ENCODE results near the gene TNIK.

TNIK gene

GRCh38 chr3:171164067-171164465 lies 296.1 kb downstream of the TNIK start:
- no peak for DNase-seq (ENCODE audit: low read depth)

GRCh38 chr3:171163101-171164066 lies 296.8 kb downstream of the TNIK start:
- DNase-seq (ENCODE audit: low read depth): no peak

GRCh38 chr3:171160325-171160724 lies 299.9 kb downstream of the TNIK start:
- no peak for DNase-seq (ENCODE audit: low read depth)

GRCh38 chr3:171159822-171160157 lies 300.4 kb downstream of the TNIK start:
- no peak for DNase-seq (ENCODE audit: low read depth)

- DNase-seq (ENCODE audit: low read depth): no peak
These were observed 301.0 kb downstream of the TNIK start for GRCh38 chr3:171159024-171159821.

- DNase-seq (ENCODE audit: low read depth): no peak
These were observed 302.2 kb downstream of the TNIK start for GRCh38 chr3:171157980-171158379.

GRCh38 chr3:171157286-171157685 lies 302.9 kb downstream of the TNIK start:
- no peak for DNase-seq (ENCODE audit: low read depth)

- DNase-seq (ENCODE audit: low read depth): no peak
These were observed 303.7 kb downstream of the TNIK start for GRCh38 chr3:171156401-171157010.

- no peak for DNase-seq (ENCODE audit: low read depth)
These were observed 305.0 kb downstream of the TNIK start for GRCh38 chr3:171155122-171155700.

GRCh38 chr3:171150945-171151344 lies 309.3 kb downstream of the TNIK start:
- DNase-seq (ENCODE audit: low read depth): no peak

GRCh38 chr3:171149526-171150116 lies 310.6 kb downstream of the TNIK start:
- DNase-seq (ENCODE audit: low read depth): no peak

GRCh38 chr3:171145798-171146197 lies 314.4 kb downstream of the TNIK start:
- DNase-seq (ENCODE audit: low read depth): no peak

- no peak for DNase-seq (ENCODE audit: low read depth)
These were observed 317.2 kb downstream of the TNIK start for GRCh38 chr3:171142985-171143384.

- DNase-seq (ENCODE audit: low read depth): no peak
These were observed 320.0 kb downstream of the TNIK start for GRCh38 chr3:171140246-171140645.

GRCh38 chr3:171138027-171138426 lies 322.2 kb downstream of the TNIK start:
- no peak for DNase-seq (ENCODE audit: low read depth)

- no peak for DNase-seq (ENCODE audit: low read depth)
These were observed 324.7 kb downstream of the TNIK start for GRCh38 chr3:171135549-171135948.

GRCh38 chr3:171133796-171134569 lies 326.2 kb downstream of the TNIK start:
- no peak for DNase-seq (ENCODE audit: low read depth)

- DNase-seq (ENCODE audit: low read depth): no peak
These were observed 326.9 kb downstream of the TNIK start for GRCh38 chr3:171133337-171133736.

- no peak for DNase-seq (ENCODE audit: low read depth)
These were observed 327.3 kb downstream of the TNIK start for GRCh38 chr3:171132873-171133272.

GRCh38 chr3:171129827-171130226 lies 330.4 kb downstream of the TNIK start:
- DNase-seq (ENCODE audit: low read depth): no peak

GRCh38 chr3:171127611-171128010 lies 332.6 kb downstream of the TNIK start:
- DNase-seq (ENCODE audit: low read depth): no peak

Measured in stimulated activated CD8-positive, alpha-beta memory T cell treated with anti-CD3 and anti-CD28 coated beads, Interleukin-7, amount 100 ng/mL, for 24 hours (primary cell).